Cardiac ventricle fibroblast (primary cell): ENCODE measurements around the gene RPS4Y2. TPM values are rescaled to one million over a fixed set of nuclear protein-coding genes. Genes with fewer than 3 reads are reported as not detected.

ENCODE experiments used
- total RNA-seq: library from RNA; depleted of rRNA; stranded (reverse); fragments of >200 nt; gene quantifications from 2 replicates; pipeline ENCODE4 v1.2.3, GENCODE V29; 2015

Gene RPS4Y2
- total RNA-seq: not detected in 2 replicates

DNA sequence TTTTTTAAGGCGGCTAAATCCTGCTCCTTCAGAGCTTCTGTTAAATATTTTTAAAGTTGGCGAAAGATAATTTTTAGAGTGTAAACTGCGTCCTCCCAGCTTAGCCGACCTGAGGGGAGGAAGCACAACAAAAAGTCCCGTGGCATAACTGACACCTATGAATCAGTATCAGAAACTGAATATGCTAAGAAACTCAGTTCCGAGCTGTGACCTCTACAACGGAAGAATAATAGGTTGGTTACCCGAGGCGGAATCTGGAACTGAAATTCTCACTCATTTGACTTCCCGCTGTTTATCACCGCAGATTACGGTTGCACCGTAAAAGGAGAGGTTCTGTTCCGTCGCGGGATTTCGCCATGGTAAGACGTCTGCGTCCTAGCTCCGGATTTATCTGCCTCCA is at the start of gene RPS4Y2:
RPS4Y2 (plus strand) TSS at position 301 of the 400 bp plus-strand sequence; CDS start at position 357, 56 bp downstream.

Other genes starting within 250 kb of the RPS4Y2 start
- 7.9 and 14.9 TPM in 2 replicates for gene EIF1AY, start 180.3 kb upstream of the RPS4Y2 start, total RNA-seq